Ishikawa (cell line): ENCODE data around the gene MT3.

Source experiments
- CEBPB ChIP-seq: IDR thresholded peaks from 2 replicates; pipeline ENCODE4 v1.6.1; 2012
- CREB1 ChIP-seq: IDR thresholded peaks from 2 replicates; pipeline ENCODE4 v1.6.1; 2012; ENCODE audit warnings: low read depth
- EGR1 ChIP-seq: IDR thresholded peaks from 2 replicates; pipeline ENCODE4 v1.6.1; 2012
- EP300 ChIP-seq: IDR thresholded peaks from 2 replicates; pipeline ENCODE4 v1.6.1; 2012; ENCODE audit warnings: borderline replicate concordance
- FOXM1 ChIP-seq: IDR thresholded peaks from 2 replicates; pipeline ENCODE4 v1.6.1; 2012; ENCODE audit warnings: low read depth, borderline replicate concordance
- NFIC ChIP-seq: IDR thresholded peaks from 2 replicates; pipeline ENCODE4 v1.6.1; 2012
- RAD21 ChIP-seq: IDR thresholded peaks from 2 replicates; pipeline ENCODE4 v1.6.1; 2012; ENCODE audit warnings: low read depth
- TAF1 ChIP-seq: IDR thresholded peaks from 2 replicates; pipeline ENCODE4 v1.6.1; 2012; ENCODE audit warnings: low read depth, mild to moderate bottlenecking
- TCF12 ChIP-seq: IDR thresholded peaks from 2 replicates; pipeline ENCODE4 v1.6.1; 2012; ENCODE audit warnings: low read depth
- TEAD4 ChIP-seq: IDR thresholded peaks from 2 replicates; pipeline ENCODE4 v1.6.1; 2012
- YY1 ChIP-seq: IDR thresholded peaks from 2 replicates; pipeline ENCODE4 v1.6.1; 2012; ENCODE audit warnings: low read depth
- ZBTB7A ChIP-seq: IDR thresholded peaks from 2 replicates; pipeline ENCODE4 v1.6.1; 2012; ENCODE audit warnings: low read depth
- TF ChIP-seq, protein P1 (sequence below): IDR thresholded peaks from 2 replicates; pipeline ENCODE4 v1.6.1; 2012
- TF ChIP-seq, protein P2 (sequence below): IDR thresholded peaks from 2 replicates; pipeline ENCODE4 v1.6.1; 2012
- TF ChIP-seq, protein P3 (sequence below): IDR thresholded peaks from 2 replicates; pipeline ENCODE4 v1.6.1; 2012; ENCODE audit warnings: low read depth, mild to moderate bottlenecking

The MT3 gene

DNA sequence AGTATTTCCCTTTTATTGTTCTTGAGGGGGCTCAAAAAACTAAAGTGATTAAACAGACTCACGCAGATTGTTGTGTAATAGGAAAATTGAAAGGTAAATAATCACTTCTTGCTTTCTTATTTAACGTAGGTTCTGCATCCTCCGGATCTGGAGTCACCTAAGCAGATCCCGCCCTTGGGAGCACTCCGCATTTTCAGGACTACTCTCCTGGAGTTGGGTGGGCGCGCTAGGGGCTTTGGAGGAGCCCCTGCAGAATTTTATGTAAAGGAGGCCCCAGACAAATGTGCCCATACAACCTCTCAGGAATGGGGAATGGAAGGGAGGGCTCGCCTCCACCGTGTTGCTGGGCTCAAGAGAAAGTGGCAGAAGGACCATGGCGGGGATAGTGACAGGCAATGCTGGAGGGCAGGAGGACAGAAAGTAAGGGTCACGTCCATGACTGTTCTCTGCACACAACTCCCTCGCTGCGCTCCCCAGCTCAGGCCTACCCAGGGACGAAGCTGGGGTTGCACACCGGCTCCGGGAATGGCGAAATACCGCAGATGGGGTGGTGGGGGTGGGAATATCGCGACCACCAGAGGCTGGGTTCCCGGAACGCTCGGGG is 27.4 kb downstream of the MT3 start:
- no peak for TF ChIP-seq YY1
- TF ChIP-seq CEBPB = no peak
- TF ChIP-seq, protein P1, sequence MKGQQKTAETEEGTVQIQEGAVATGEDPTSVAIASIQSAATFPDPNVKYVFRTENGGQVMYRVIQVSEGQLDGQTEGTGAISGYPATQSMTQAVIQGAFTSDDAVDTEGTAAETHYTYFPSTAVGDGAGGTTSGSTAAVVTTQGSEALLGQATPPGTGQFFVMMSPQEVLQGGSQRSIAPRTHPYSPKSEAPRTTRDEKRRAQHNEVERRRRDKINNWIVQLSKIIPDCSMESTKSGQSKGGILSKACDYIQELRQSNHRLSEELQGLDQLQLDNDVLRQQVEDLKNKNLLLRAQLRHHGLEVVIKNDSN = no peak
- TF ChIP-seq RAD21 = no peak
- TF ChIP-seq EP300 = no peak
- TF ChIP-seq EGR1 = no peak
- no peak for TF ChIP-seq FOXM1
- TF ChIP-seq, protein P2, sequence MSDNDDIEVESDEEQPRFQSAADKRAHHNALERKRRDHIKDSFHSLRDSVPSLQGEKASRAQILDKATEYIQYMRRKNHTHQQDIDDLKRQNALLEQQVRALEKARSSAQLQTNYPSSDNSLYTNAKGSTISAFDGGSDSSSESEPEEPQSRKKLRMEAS = no peak
- no peak for TF ChIP-seq TEAD4
- no peak for TF ChIP-seq NFIC
- TF ChIP-seq TAF1 = no peak
- no peak for TF ChIP-seq ZBTB7A

DNA sequence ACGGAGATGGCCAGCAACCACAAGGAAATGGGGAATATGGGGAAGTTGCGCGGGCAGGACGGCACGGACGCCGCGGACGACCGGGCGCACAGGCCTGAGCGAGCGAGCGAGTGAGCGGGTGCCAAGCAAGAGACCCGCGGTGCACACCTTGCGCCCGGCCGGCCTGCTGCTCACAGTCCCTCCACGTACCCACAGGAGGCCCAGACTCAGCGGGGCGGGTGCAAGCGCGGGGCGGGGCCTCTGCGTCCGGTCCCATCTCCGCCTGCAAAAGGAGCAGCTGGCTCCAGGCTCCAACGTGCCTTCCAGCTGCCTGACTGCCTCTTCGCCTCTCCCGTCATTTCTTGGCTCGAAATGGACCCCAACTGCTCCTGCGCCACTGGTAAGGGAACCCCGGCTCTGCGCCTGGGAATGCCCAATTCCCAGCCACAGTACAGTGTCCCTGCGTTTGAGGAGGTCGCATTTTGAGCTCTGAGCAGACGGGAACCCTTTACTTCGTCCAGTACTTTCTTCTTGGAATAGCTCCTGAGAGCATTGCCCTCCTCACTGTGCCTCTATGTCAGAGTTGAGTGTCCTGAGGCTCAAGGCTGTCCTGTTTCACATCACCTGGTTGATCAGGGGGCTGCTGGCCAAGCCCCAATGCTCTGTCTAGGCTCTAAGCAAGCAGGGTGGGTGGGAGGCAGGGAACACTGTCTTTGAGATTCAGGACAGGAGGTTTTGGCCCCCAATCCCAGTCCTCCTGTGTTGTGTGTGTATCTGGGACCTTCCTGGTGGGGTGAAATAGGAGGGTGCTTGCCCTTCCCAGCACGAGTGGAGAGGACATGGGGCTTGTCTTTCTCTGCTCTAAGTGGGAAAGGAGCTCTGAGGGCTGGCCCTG is 28.1 kb downstream of the MT3 start:
- TF ChIP-seq, protein P3, sequence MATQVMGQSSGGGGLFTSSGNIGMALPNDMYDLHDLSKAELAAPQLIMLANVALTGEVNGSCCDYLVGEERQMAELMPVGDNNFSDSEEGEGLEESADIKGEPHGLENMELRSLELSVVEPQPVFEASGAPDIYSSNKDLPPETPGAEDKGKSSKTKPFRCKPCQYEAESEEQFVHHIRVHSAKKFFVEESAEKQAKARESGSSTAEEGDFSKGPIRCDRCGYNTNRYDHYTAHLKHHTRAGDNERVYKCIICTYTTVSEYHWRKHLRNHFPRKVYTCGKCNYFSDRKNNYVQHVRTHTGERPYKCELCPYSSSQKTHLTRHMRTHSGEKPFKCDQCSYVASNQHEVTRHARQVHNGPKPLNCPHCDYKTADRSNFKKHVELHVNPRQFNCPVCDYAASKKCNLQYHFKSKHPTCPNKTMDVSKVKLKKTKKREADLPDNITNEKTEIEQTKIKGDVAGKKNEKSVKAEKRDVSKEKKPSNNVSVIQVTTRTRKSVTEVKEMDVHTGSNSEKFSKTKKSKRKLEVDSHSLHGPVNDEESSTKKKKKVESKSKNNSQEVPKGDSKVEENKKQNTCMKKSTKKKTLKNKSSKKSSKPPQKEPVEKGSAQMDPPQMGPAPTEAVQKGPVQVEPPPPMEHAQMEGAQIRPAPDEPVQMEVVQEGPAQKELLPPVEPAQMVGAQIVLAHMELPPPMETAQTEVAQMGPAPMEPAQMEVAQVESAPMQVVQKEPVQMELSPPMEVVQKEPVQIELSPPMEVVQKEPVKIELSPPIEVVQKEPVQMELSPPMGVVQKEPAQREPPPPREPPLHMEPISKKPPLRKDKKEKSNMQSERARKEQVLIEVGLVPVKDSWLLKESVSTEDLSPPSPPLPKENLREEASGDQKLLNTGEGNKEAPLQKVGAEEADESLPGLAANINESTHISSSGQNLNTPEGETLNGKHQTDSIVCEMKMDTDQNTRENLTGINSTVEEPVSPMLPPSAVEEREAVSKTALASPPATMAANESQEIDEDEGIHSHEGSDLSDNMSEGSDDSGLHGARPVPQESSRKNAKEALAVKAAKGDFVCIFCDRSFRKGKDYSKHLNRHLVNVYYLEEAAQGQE = no peak
- TF ChIP-seq, protein P1 = no peak
- TF ChIP-seq TAF1 (no peak), NFIC (no peak)

DNA sequence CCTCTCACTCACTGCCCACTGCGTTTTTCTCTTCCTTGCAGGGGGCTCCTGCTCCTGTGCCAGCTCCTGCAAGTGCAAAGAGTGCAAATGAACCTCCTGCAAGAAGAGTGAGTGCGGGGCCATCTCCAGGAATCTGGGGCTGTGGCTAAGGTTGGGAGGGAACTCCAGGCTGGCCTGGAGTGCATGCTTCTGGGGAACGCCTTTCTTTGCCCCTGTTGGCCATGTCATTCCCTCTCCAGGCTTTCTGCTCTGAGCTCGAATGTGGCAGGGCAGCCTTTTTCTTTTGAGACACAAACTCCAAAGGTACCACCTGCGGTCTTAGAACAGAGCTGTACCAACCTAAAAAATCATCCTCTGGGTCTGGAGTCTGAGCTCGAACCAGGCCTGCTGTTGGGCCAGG is 28.8 kb downstream of the MT3 start:
- TF ChIP-seq CREB1 (no peak), RAD21 (no peak), EGR1 (no peak), ZBTB7A (no peak), NFIC (no peak), TAF1 (no peak), TCF12 (no peak), CEBPB (no peak), FOXM1 (no peak), TEAD4 (no peak), YY1 (no peak), EP300 (no peak)
- TF ChIP-seq, protein P2 = no peak
- TF ChIP-seq, protein P3 = no peak
- TF ChIP-seq, protein P1 = no peak

DNA sequence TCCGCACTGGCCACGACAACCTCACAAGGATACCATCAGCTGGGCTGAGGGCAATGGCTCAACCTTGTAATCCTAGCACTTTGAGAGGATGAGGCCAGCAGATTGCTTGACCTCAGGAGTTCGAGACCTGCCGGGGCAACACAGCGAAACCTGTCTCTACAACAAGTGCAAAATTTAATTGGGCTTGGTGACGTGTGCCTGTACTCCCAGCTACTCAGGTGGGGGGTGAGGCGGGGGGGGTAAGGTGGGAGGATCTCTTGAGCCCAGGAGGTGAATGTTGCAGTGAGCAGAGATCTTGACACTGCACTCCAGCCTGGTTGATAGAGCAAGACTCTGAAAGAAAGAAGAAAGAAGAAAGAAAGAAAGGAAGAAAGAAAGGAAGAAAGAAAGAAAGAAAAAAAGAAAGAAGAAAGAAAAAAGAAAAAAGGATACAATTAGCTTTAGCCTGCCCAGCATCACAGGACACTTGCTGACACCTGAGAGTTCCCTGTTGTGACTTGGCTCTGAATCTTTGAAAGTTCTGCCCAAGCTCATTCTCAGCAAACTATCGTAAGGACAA is 31.1 kb downstream of the MT3 start:
- TF ChIP-seq YY1 (no peak), TAF1 (no peak), EGR1 (no peak), CREB1 (no peak), CEBPB (no peak), EP300 (no peak), ZBTB7A (no peak), NFIC (no peak), FOXM1 (no peak), RAD21 (no peak), TCF12 (no peak), TEAD4 (no peak)
- TF ChIP-seq, protein P1 = no peak
- TF ChIP-seq, protein P3 = no peak
- TF ChIP-seq, protein P2 = no peak
